UCSD-AML1 (cell line): Measurements from ENCODE around the gene RPL31.

Experiments
- DNase-seq: peaks from one replicate; lab custom pipeline; 2025; ENCODE audit not compliant: unreplicated experiment; lab: John Stamatoyannopoulos, UW

Gene RPL31

GRCh38 chr2:101001691-101002561 is at the start of gene RPL31:
TSS of gene RPL31 (plus strand) at chr2:101002289. CDS start at chr2:101002702, 413 bp downstream.
- DNase-seq = peak; percentile 93

- DNase-seq = no peak
Measured at GRCh38 chr2:100952512-100952911, 49.6 kb upstream of the RPL31 start.

- no peak for DNase-seq
Measured at GRCh38 chr2:100953406-100954043, 48.6 kb upstream of the RPL31 start.

- no peak for DNase-seq
Measured at GRCh38 chr2:100954044-100954420, 48.1 kb upstream of the RPL31 start.

GRCh38 chr2:100955226-100955625 is 46.9 kb upstream of the RPL31 start:
- DNase-seq = no peak

- DNase-seq = no peak
Measured at GRCh38 chr2:100956081-100956480, 46.0 kb upstream of the RPL31 start.

- no peak for DNase-seq
Measured at GRCh38 chr2:100957996-100958653, 44.0 kb upstream of the RPL31 start.

GRCh38 chr2:100959225-100959880 is 42.7 kb upstream of the RPL31 start:
- DNase-seq = no peak

- no peak for DNase-seq
Measured at GRCh38 chr2:100960688-100961087, 41.4 kb upstream of the RPL31 start.

GRCh38 chr2:100962366-100963025 is 39.6 kb upstream of the RPL31 start:
- DNase-seq = no peak

GRCh38 chr2:100963026-100963375 is 39.1 kb upstream of the RPL31 start:
- DNase-seq = no peak

- DNase-seq = no peak
Measured at GRCh38 chr2:100964222-100964621, 37.9 kb upstream of the RPL31 start.

GRCh38 chr2:100964681-100965169 is 37.4 kb upstream of the RPL31 start:
- DNase-seq = no peak

GRCh38 chr2:100965596-100965995 is 36.5 kb upstream of the RPL31 start:
- no peak for DNase-seq

GRCh38 chr2:100967716-100968115 is 34.4 kb upstream of the RPL31 start:
- no peak for DNase-seq

- no peak for DNase-seq
Measured at GRCh38 chr2:100968146-100969145, 33.6 kb upstream of the RPL31 start.

- no peak for DNase-seq
Measured at GRCh38 chr2:100969998-100970397, 32.1 kb upstream of the RPL31 start.

GRCh38 chr2:100971221-100971620 is 30.9 kb upstream of the RPL31 start:
- DNase-seq = no peak

GRCh38 chr2:100972452-100972851 is 29.6 kb upstream of the RPL31 start:
- no peak for DNase-seq
